HG02759 (cell line): ENCODE results near the gene MPP2.
"Not testable (repeated sequence)": the region's sequence is repeated elsewhere in the genome, so short reads cannot be mapped to it uniquely, and the experiment has no call there.

Source experiments
- ATAC-seq: cut with Tn5 transposase; IDR thresholded peaks from one replicate; pipeline ENCODE4 v1.9.1; 2021; ENCODE audit warnings: mild to moderate bottlenecking, moderate library complexity; ENCODE audit not compliant: unreplicated experiment

MPP2 gene

DNA sequence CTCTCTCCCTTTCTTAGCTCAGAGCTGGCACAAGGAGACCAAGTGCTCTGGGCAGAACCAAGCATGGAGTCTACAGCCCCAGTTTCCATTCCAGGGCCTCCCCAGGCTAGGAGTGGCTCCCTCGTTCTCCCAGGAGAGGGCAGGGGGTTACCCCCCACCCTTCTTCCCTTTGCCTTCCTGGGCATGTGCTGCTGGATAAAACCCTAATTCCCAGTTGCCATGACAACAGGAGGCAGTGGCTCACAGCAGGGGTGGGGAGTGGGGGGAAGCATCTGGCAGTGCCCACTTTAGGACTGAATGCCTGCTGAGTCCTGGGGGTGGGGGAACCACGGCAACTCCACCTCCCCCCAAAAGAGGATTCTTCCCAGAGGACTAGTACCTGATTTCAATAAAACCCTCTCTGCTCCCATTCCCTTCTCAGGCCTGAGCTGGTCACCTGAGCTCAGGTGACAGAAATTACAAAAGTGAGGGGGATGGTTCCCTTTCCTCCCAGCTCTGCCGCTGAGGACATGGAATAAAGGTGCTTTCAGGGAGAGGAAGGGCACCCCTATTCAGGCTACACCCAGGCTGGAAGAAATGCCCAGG, 1.8 kb downstream of the MPP2 start:
- ATAC-seq: no peak

DNA sequence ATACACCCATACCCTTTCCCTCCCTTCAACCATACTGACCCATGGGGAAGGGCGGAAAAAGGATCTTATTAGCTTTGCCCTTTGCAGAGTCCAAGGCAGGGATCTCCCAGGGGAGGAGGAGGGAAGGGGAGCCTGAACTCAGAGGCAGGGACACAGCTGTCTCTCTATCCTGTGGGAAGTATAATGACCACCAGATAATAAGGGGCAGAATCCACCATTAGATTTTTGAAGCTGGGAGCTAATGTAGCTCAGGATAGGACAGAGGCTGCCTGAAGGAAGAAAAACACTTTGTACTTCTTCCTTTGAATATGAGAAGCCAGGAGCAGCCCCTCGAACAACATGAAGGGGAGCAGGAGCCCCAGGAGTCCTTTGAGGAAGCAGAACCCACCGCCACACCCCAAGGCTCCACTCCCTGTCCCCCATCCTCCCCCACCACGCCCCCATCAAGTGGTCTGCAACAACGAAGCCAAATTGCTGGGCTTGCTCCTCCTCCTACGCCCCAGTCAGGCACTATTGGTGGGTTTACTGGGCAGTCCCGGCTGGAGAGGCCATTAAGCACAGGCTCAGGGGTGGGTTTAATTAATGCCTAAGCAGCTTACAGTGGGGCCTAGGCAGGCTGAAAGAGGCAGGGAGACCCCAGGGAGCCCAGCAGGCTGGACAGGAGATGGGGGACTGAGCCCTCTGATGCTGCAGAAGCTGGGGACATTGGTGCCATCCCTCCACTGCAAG, 5.3 kb downstream of the MPP2 start:
- ATAC-seq: no peak

DNA sequence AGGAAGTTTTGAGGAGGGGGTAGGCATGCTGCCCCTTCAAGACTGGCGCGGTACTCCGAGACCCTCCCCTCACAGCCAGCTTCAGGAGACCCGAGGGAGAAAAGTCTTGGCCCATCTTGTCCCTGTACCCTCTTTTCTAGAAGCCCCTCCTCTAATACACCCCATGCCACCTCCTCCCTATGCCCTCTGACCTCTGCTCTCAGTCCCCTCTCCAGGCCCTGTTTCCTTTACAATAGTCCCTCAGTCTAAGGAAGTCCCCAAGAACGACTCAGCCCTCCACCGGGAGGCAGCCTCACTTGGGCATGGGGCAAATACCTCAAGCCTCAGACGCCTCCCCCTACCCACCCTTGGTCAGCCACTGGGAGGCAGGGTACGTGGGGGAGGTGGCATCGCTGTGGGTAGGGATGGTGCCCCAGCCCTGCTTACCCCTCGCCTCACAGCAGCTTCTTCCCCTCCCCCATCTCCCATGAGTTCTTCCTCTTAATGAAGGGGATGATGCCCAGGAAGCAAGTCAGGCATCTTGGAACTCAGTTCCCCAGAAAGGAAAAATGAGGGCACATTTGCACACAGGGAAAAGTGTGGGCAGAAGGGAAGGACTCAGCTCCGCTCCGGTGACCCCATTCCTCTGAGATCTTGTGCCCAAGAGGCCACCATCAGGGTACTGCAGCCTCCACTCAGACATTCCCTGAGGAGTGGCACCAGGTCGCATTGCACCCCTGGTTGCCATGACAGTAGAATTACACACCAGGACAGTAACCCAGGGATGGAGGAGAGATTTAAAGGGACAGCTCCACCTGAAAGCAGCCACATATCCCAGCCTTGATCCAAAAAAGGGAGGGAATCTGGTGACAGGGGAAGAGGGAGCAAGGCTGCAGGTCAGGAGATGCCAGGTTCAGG, 6.2 kb downstream of the MPP2 start:
- ATAC-seq: no peak

DNA sequence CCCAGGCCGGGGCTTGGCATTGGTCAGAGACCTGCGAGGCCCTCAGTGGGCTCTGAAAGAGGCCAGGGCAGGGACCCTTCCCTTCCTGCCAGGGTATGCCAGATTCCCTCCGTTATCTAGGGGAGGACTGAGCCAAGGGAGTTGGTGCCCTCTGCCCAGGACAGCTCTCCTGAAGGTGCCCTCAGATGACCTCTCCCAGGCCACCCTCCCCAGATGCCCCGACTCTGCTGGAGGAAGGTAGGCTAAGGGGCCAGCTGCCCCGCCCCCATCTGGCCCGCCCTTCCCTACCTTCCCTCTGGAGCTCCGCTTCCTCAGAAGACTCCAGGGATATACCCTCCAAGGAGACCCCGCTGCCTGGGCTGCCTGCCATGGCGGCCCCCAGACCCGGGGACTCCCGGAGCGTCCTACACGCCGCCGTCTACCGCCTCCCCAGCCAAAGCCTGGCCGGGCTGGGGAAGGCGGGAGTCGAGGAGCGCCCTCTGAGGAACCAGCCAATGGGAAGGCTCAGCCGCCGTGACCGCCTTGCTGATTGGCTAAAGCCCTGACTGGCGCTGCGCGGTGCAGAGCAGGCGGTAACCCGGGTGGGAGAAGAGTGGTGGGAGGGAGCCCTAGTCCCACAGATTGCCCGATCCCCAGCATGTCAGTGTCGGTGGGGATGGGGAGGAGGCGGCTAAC, 7.0 kb downstream of the MPP2 start:
- ATAC-seq: peak; percentile 83

DNA sequence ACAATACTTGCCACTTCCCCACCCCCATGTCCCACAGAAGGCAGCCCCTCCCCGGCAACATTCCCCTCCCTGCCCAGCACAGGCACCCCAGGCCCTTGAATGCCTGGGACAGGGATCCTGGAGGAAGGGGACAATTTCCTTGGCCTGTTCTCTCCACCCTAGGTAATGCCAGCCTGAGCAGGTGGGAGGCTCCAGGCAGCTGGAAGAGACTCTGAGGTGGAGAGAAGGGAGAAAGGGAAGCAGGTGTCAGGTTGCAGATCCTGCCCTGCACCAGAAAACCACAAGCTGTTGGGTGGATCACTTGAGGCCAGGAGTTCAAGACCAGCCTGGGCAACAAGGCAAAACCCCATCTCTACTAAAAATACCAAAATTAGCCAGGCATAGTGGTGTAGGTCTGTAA, 8.9 kb downstream of the MPP2 start:
- ATAC-seq: no peak

DNA sequence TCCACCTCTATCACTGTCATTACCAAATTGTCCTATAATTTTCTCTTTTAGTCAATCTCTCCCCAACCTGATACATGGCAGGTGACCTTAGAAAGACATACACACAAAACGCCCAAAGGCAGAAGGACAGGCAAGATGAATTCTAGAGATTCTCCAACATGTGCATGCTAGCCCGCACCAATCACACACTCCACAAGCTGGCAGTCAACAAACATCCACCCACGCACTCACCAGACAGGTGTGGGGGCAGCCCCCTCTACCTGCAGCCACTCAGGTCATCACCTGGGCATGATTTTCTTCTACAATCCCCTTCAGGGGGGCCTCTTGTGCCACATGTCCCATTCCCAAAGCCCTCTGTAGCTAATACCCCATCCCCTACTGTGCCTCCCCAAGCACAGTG, 9.5 kb downstream of the MPP2 start:
- no peak for ATAC-seq

DNA sequence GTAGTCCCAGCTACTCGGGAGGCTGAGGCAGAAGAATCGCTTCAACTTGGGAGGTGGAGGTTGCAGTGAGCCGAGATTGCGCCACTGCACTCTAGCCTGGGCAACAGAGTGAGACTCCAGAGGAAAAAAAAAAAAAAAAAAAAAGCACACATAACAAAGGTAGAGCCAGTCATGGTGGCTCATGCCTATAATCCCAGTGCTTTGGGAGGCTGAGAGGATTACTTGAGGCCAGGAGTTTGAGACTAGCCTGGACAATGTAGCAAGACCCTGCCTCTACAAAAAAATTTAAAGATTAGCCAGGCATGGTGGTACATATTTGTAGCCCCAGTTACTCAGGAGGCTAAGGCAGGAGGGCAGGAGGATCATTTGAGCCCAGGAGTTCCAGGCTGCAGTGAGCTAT, 12.8 kb downstream of the MPP2 start:
- not testable (repeated sequence) for ATAC-seq

DNA sequence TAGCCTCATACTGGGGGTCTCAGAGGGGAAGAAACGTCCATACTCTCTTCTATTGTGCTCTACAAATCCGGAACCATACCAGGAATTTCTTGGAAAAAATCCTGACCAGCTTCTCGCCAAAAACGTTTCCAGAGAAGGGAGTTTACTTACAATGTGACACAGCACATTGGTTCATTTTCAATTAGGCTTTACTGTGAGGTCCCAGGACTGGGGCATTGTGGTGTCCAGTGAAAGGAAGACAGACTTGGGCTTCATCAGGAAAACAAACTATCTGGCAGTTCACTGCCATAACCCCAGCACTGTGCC, 14.7 kb downstream of the MPP2 start:
- ATAC-seq: no peak

DNA sequence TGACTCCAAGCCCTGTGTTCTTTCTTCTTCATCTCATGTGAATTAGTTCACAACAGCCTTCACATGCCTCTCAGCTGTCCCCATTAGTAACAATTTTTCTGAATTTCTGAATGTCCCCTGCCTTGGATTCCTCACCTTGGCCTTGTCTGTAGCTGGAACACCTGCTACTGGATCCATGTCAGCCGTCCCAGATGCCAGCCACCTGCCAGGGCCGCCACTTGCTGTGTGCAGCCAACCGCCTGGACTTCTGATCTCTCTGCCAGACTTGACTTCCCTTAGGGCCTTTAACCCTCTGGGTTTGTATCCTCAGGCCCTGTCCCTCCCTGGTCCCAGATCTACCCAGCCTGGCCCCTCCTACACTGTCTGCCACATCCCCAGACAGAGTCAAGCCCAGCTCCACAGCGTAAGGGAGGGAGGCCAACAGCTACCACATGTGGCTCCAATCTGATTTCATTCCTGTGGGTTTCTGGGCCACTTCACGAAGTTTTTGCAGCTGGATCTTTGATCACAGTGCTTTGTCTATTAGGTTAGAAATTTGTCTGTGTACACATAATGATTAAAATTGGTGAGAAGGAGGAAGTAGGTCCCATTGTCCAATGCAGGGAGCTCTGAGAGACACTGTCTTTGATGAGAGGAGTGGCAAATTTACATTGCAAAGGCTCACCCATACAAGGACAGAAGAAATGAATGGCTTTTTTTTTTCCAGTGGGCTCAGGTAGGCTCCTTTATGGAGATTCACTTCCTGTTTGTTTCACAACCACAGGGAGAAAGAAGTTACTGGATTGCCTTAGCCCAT, 15.3 kb downstream of the MPP2 start:
- no peak for ATAC-seq

DNA sequence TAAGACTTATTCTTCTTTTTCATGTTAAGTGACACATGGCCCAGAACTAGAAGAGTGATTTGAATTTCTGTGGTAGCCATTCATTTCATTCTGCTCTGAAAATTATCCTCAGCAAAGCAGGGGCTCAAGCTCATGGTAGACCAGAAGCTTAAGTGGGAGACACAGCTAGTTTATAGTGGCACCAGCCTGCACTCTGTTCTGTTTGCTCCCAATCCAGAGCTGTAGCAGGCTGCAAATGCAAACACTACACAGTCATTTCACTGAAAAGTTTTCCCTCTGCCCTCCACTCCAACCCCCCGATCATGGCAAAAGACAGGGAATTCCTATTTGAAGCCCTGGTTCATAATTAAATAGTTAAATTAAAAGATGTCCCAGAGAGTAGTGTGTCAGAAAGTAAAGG, 17.1 kb downstream of the MPP2 start:
- ATAC-seq: no peak

DNA sequence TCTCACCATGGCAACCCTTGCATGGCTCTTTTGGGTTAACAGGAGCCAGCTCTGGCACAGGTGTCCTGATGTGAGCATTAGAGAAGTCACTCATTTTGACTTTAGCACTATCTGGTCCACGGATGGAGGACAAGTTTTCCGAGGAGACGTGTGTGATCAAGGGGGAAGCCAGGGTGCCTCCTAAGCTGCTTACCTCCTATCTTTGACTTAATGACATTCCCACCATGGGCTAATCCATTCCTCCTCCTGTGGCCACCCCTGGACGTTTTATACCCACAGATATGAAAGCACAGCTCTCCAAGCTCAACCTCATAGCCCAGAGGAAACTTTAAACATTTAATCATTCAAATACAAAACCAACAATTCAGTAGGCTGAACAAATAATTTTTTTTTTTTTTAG, 18.8 kb downstream of the MPP2 start:
- no peak for ATAC-seq

DNA sequence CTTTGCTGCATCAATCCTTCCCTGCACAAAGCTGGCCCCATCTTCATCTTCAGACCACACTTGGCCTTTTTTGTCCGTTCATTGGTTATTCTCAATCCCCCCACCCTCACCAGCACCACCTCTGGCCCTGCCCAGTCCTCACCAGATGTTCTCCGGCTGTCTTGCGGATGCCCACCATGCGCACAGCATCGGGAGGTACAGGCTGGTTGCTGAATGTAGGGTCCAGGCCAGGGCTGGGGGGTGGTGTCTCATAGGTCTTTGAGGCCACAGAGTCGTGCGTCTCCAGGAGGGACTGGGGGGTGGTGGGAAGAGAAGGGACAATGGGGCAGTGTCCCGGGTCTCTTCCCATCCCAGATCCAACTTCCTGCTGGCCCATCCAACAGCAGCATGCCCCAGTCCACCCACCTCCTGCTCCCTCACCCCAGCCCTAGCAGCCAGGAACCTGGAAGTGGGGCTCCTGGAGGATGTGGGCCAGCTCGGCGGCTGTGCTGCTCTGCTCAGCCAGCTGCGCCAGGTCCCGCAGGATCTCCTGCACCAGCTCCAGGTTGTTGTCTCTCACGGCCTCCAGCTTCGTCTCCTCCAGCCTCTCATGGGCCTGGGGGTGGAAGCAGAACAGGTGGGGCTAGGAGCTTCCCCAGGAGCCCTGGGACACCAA, 24.4 kb downstream of the MPP2 start:
- no peak for ATAC-seq

DNA sequence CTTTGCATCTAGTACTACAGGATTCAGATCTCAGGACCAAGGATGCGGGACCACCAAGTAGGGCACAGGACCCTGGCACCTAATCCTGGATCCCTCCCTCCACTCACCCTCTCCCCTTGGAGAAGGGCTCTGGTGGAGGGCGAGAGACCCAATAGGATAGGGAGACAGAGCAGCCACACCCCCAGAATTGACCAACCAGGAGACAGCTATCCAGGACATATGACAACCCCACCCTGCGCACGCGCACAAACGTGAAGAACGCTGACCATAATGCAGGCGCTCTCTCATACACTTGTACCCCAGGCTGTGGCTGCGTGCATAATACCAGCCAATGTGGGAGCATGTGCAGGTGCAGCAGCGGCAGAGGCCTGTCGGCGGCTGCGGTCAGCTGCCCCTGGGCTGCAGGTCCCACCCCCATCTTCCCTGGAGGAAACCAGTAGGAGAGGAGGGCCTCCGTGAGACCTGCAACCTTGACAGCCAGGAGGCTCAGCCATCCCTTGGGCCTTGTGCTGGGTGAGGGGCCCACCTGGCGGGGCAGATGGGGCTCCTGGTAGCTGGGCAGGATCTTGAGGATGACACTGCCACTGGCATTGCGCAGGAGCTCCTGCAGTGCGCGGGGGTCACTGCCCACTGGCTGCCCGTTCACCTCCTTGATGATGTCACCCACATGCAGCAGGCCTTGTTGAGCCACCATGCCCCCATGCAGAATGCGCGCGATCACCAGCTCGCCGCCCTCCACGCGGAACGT, 25.4 kb downstream of the MPP2 start:
- ATAC-seq: no peak

DNA sequence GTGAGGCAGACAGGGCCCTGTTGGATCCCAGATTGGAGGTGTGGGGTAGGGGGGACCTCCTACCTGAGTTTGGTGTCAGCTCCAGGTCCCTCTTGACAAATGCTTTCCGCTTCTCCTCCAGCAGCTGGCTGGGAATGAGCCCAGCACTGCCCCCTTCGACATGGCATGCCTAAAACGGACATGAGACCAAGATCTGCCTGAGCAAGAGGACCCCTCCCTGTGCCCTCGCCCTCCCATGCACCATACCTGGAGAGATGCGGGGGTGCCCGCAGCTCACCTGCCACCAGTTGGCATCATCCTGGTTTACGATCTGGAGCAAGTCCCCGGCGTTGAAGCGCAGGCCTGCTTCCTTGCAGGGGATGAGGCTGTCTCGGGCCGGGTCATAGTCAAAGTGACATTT, 26.2 kb downstream of the MPP2 start:
- ATAC-seq: no peak

DNA sequence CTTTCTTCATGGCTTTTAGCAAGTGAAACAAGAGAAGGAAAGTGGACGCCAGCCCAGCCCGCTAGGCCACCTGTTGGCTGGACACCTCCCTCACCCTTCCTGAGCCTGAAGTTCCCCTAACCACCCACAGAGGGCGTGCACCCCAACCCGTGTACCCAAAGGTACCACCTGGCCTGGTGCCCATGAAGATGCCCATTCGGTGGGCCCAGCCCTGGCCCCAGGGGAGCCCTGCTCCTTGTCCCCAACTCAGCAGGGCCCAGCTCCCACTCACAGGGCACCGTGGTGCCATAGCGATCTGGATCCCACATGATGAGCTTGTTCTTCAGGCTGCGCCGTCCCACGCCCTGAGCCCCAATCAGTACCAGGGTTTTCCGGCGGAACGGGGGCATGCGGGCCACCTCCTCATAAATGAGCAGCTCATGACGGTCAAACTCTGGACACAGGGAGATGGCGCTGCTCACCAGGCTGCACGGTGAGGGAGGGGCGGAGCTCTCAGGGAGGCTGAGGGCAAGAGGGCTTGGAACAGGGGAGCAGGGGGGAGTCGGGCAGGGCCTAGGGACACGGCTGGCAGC, 26.8 kb downstream of the MPP2 start:
- ATAC-seq: no peak

DNA sequence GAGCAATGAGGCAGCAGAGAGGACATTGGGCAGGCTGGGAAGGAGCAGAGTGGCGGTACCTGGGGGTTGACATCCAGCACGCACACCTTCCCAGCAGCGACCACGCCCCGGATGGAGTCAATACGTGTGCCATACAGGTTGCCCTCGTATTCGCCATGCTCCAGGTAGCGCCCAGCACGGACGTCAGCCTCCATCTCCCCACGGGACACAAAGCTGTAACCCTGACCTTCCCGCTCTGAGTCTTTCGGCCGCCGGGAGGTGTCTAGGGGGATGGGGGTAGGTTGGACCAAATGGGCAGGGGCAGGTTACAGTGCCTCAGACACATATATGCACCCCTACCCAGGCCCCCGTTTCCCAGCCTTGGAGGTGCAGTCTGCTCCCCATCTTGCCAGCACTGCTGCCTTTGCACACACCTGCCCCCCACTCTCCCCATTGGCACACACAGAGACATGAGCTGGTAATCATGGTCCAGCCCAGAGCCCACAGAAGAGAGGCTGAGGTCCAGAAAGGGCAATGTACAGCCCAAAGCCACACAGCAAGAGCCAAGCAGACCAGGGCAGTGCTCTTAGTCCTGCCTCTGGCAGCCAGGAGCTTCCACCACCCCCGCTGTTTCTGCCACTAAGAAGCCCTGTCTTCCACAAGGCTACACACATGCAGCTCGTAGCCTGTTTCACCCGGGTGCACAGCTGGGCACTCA, 27.5 kb downstream of the MPP2 start:
- no peak for ATAC-seq

DNA sequence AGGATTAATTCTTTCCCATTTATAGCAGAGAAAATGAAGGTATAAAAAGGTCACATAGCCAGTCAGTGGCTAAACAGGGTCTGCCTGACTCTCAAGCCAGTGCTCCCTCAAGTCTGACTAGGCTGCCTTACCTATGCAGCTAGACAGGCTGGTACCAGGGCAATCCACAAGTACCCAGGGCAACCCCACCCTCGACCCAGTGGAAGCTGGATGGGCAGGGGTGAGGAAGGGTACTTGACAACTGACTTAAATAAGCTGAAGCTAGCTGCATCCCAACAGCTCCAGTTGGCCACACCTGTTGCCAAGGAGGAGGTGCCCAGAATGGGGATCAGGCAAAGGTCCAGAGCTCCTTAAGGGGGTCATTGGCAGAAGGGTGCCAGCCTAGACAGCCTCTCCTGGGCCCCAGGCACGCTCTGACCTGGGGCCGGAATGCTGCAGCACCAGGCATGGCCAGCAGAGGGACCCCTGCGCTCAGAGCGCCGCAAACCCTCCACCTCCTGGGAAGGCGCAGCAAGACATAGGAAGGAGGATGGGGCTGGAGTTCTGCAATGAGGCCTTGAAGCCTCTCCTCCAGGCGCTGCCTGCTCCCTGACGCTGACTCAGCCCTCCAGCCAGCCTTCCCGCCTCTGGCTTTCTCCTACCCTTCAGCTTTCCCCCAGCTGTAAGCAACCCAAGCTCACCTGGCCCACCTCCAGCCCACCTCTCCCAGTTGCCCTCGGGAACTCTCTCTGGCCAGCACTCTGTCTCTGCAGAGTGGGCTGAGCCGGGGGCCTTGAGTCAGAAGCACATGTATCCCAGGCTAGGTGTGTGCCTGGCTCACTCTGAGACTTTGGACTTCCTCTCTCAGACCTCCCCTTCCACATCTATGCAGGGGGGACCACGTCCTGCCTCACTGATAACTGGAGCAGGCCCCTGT, 28.8 kb downstream of the MPP2 start:
- no peak for ATAC-seq
